Fibroblast of lung (primary cell): ENCODE data around the gene ACAP3. TPM values are rescaled to one million over a fixed set of nuclear protein-coding genes. Genes with fewer than 3 reads are reported as not detected.

ENCODE experiments used
- DNase-seq, 2 donors: peaks; one replicate each; pipeline versions ENCODE4 v3.0.0 to v3.0.0-alpha.2; 2010; ENCODE audit warnings: low read depth in 2 of 2
- H2AFZ ChIP-seq: 2 replicates; pipeline ENCODE4 v1.5.1; 2012; ENCODE audit warnings: low read length, control low read depth, inconsistent platforms
- H3K27ac ChIP-seq: 2 replicates; pipeline ENCODE4 v1.5.1; 2011; ENCODE audit warnings: low read length, control low read depth; ENCODE audit not compliant: insufficient read depth
- H3K27me3 ChIP-seq: 2 replicates; pipeline ENCODE4 v1.5.1; 2011; ENCODE audit warnings: mild to moderate bottlenecking, low read length; ENCODE audit not compliant: control insufficient read depth, insufficient read depth
- H3K36me3 ChIP-seq: 2 replicates; pipeline ENCODE4 v1.5.1; 2011; ENCODE audit warnings: low read length; ENCODE audit not compliant: control insufficient read depth, insufficient read depth
- H3K4me1 ChIP-seq: 2 replicates; pipeline ENCODE4 v1.5.1; 2011; ENCODE audit warnings: low read length; ENCODE audit not compliant: control insufficient read depth, insufficient read depth; ENCODE audit errors: extremely low read depth
- H3K4me2 ChIP-seq: 2 replicates; pipeline ENCODE4 v1.5.1; 2011; ENCODE audit warnings: low read length, control low read depth; ENCODE audit not compliant: insufficient read depth; ENCODE audit errors: extremely low read depth
- H3K4me3 ChIP-seq, 4 experiments: fragments of 200-600 bp in 1 of 4; sonication (generic) in 1 of 4; replicated peaks in 1 of 4; 2 replicates each; pipeline ENCODE4 v1.5.1; 2011 to 2016; ENCODE audit warnings: low read length in 4 of 4, low read depth in 3 of 4, mild to moderate bottlenecking in 3 of 4, control low read depth in 2 of 4, inconsistent platforms in 1 of 4, mixed read lengths in 1 of 4; ENCODE audit not compliant: insufficient read depth in 1 of 4; ENCODE audit errors: control extremely low read depth in 1 of 4
- H3K79me2 ChIP-seq: 2 replicates; pipeline ENCODE4 v1.5.1; 2012; ENCODE audit warnings: mild to moderate bottlenecking, low read length, inconsistent platforms; ENCODE audit not compliant: control insufficient read depth, insufficient read depth
- H3K9ac ChIP-seq: 2 replicates; pipeline ENCODE4 v1.5.1; 2011; ENCODE audit warnings: mild to moderate bottlenecking, low read length, control low read depth; ENCODE audit not compliant: insufficient read depth
- H3K9me3 ChIP-seq: 2 replicates; pipeline ENCODE4 v1.5.1; 2012; ENCODE audit warnings: low read depth, low read length; ENCODE audit not compliant: control insufficient read depth, insufficient read depth
- H4K20me1 ChIP-seq: 2 replicates; pipeline ENCODE4 v1.5.1; 2011; ENCODE audit warnings: low read length; ENCODE audit not compliant: control insufficient read depth, insufficient read depth; ENCODE audit errors: extremely low read depth
- EZH2 ChIP-seq: IDR thresholded peaks from 2 replicates; pipeline ENCODE4 v1.5.1; 2012; ENCODE audit warnings: low read length, control low read depth, mild to moderate bottlenecking; ENCODE audit errors: missing control alignments
- polyA plus RNA-seq, 2 donors: library from polyadenylated mRNA; depleted of rRNA in 1 of 2; stranded (reverse) in 1 of 2; unstranded in 1 of 2; fragments of >200 nt; gene quantifications; 2 replicates each; pipeline ENCODE4 v1.2.1, GENCODE V29; 2011 to 2012; ENCODE audit warnings: missing spikeins in 1 of 2
- total RNA-seq: library from RNA; depleted of rRNA; stranded (reverse); fragments of >200 nt; gene quantifications from 2 replicates; pipeline ENCODE4 v1.2.1, GENCODE V29; 2014
- TF ChIP-seq, protein P1 (sequence below), 2 donors: IDR thresholded peaks in 1 of 2; conservative IDR thresholded peaks in 1 of 2; 1 replicate in 1 of 2; 2 replicates in 1 of 2; pipeline ENCODE4 v1.5.1; 2011 to 2012; ENCODE audit warnings: low read length in 2 of 2, control low read depth in 1 of 2, inconsistent platforms in 1 of 2, low read depth in 1 of 2, mild to moderate bottlenecking in 1 of 2

The ACAP3 gene
- total and polyA plus RNA-seq, 2 donors (not counting 1 experiment from before 2014, with no cell fraction given), result 15.3 to 50.9 TPM

DNA sequence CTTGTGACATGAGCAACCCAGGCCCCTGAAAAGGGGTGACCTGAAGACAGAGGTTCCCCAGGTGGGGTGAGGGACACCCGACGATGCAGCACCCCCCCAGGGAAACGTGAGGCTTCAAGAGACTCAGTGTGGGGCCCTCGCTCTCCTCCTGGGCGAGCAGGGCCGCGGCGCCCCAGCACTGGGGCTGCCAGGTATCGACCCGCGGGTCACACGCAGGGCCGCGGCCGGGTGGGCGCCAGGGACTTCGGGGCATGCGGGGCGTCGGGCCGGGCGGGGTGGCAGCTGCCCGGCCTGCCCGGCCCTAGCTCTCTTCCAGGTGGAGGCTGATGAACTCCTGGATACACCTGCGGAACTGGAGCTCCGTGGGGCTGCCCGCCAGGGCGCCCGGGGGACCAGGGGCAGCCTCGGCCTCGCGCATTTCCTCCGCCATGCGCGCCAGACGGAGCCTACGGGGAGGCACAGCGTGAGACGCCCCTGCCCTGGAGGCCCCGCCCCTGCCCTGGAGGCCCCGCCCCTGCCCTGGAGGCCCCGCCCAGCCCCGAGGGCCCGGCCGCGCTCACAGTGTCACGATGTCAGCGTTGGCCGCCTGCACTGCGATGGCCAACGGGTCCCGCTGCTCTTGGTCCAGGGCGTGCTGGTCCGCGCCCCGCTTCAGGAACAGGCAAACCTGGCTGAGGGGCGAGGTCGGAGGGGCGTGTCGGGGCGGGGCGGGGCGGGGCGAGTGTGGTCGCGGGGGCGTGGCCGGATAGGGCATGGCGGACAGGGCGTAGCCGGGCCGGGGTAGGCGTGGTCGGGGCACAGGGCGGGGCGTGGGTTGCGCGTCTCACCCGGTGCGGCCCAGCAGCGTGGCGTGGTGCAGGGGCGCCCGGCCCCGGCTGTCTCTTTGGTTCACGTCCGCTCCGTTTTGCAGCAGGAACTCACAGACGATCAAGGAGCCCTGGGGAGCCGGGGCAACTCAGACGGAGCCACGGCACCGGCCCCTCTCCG, 14.2 kb downstream of the ACAP3 start:
- no peaks in the 10 kb centered on the region for H3K79me2 ChIP-seq
- TF ChIP-seq, protein P1, sequence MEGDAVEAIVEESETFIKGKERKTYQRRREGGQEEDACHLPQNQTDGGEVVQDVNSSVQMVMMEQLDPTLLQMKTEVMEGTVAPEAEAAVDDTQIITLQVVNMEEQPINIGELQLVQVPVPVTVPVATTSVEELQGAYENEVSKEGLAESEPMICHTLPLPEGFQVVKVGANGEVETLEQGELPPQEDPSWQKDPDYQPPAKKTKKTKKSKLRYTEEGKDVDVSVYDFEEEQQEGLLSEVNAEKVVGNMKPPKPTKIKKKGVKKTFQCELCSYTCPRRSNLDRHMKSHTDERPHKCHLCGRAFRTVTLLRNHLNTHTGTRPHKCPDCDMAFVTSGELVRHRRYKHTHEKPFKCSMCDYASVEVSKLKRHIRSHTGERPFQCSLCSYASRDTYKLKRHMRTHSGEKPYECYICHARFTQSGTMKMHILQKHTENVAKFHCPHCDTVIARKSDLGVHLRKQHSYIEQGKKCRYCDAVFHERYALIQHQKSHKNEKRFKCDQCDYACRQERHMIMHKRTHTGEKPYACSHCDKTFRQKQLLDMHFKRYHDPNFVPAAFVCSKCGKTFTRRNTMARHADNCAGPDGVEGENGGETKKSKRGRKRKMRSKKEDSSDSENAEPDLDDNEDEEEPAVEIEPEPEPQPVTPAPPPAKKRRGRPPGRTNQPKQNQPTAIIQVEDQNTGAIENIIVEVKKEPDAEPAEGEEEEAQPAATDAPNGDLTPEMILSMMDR (conservative IDR thresholded peaks at IDR 0.05 in 1 of 2, IDR thresholded peaks at IDR 0.05 in 1 of 2; ENCODE audit: low read depth in 1 of 2, low read length in 2 of 2), result no peak
- no peak for TF ChIP-seq EZH2

DNA sequence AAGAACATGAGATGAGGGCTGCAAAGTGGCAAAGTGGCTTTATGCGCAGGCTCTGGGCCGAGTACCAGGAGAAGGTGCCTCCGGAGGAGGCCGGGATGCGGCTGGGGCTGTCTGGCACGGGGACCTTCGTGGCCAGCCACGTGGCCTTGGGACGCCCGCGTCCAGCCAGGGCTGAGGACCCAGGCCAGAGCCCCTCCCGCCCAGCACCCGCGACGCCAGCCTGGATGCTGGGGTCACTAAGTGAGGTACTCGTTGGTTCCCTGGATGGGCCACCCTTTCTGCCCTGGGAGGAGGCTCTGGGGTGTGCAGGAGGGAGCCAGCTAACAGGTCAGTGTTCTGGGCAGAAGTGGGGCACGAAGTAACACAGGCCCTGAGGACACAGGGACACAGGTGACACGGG, 14.9 kb downstream of the ACAP3 start:
- Histone ChIP-seq H3K79me2 (no peaks in the 10 kb centered on the region), H2AFZ (no peak overlapping the region), H3K4me2 (no peak overlapping the region), H3K36me3 (peaks cover 27% of the 10 kb centered on the region), H3K27ac (no peak overlapping the region), H3K27me3 (no peaks in the 10 kb centered on the region), H3K9ac (no peak overlapping the region), H3K4me3 (no peak overlapping the region), H4K20me1 (no peaks in the 10 kb centered on the region), H3K4me1 (no peaks in the 10 kb centered on the region), H3K9me3 (no peaks in the 10 kb centered on the region)
- no peak for DNase-seq
- TF ChIP-seq EZH2, result no peak
- TF ChIP-seq, protein P1 (conservative IDR thresholded peaks at IDR 0.05 in 1 of 2, IDR thresholded peaks at IDR 0.05 in 1 of 2; ENCODE audit: low read depth in 1 of 2, low read length in 2 of 2), result no peak

More for the DNA sequence above, 14.2 kb downstream of the ACAP3 start:
- no peak for DNase-seq
- Histone ChIP-seq H3K4me3 (no peak overlapping the region), H2AFZ (no peak overlapping the region), H3K36me3 (peaks cover 29% of the 10 kb centered on the region), H3K27ac (no peak overlapping the region), H4K20me1 (no peaks in the 10 kb centered on the region), H3K4me2 (no peak overlapping the region), H3K9ac (no peak overlapping the region), H3K9me3 (no peaks in the 10 kb centered on the region), H3K4me1 (no peaks in the 10 kb centered on the region), H3K27me3 (no peaks in the 10 kb centered on the region)

DNA sequence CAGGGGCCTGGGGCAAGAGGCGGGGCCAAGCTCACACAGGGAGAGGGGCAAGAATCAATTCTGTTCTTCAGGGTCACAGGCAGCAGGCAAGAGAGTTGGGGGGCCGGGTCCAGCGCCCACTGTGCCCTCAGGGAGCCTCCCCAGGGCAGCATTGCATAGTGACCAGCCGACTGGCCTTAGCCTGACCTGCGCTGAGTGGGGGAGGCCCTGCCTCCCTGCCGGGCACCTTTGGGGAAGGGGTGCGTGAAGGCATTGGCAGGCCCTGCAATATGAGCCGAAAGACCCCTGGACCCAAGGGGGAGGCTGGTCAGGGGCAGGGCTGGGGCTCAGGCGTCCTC, 15.3 kb downstream of the ACAP3 start:
- Histone ChIP-seq H4K20me1 (no peaks in the 10 kb centered on the region), H3K9me3 (no peaks in the 10 kb centered on the region), H3K27ac (no peak overlapping the region), H3K4me3 (no peak overlapping the region), H3K4me2 (no peak overlapping the region), H3K9ac (no peak overlapping the region), H3K79me2 (no peaks in the 10 kb centered on the region), H3K27me3 (no peaks in the 10 kb centered on the region), H3K4me1 (no peaks in the 10 kb centered on the region), H3K36me3 (peaks cover 24% of the 10 kb centered on the region), H2AFZ (no peak overlapping the region)
- no peak for DNase-seq
- TF ChIP-seq EZH2, result no peak
- TF ChIP-seq, protein P1 (conservative IDR thresholded peaks at IDR 0.05 in 1 of 2, IDR thresholded peaks at IDR 0.05 in 1 of 2; ENCODE audit: low read depth in 1 of 2, low read length in 2 of 2), result no peak
